ENCODE data around the gene IL10.

IL10 gene

GRCh38 chr1:206772243-206772937, at the start of gene IL10:
IL10 (minus strand) TSS chr1:206772494; CDS start chr1:206772435, 59 bp downstream.
- no peak for DNase-seq (ENCODE audit: low read depth)
- H3K4me3 ChIP-seq (ENCODE audit: low read length): no peak within 1 kb of the TSS
- no peak for TF ChIP-seq CTCF (IDR thresholded peaks at IDR 0.05; ENCODE audit: insufficient read depth, low read depth, low read length, missing control alignments)

- TF ChIP-seq CTCF (IDR thresholded peaks at IDR 0.05; ENCODE audit: insufficient read depth, low read depth, low read length, missing control alignments): no peak
- DNase-seq (ENCODE audit: low read depth): no peak
- H3K4me3 ChIP-seq (ENCODE audit: low read length): no peak overlapping the region
Measured at GRCh38 chr1:206821493-206821892, 49.2 kb upstream of the IL10 start.

- no peak for DNase-seq (ENCODE audit: low read depth)
- H3K4me3 ChIP-seq (ENCODE audit: low read length): no peak overlapping the region
- no peak for TF ChIP-seq CTCF (IDR thresholded peaks at IDR 0.05; ENCODE audit: insufficient read depth, low read depth, low read length, missing control alignments)
Measured at GRCh38 chr1:206816390-206817287, 44.3 kb upstream of the IL10 start.

- no peak for TF ChIP-seq CTCF (IDR thresholded peaks at IDR 0.05; ENCODE audit: insufficient read depth, low read depth, low read length, missing control alignments)
- DNase-seq (ENCODE audit: low read depth): no peak
- H3K4me3 ChIP-seq (ENCODE audit: low read length): no peak overlapping the region
Measured at GRCh38 chr1:206814716-206815341, 42.5 kb upstream of the IL10 start.

- TF ChIP-seq CTCF (IDR thresholded peaks at IDR 0.05; ENCODE audit: insufficient read depth, low read depth, low read length, missing control alignments): no peak
- DNase-seq (ENCODE audit: low read depth): no peak
- H3K4me3 ChIP-seq (ENCODE audit: low read length): no peak overlapping the region
Measured at GRCh38 chr1:206812471-206812870, 40.2 kb upstream of the IL10 start.

GRCh38 chr1:206809504-206810084, 37.3 kb upstream of the IL10 start:
- TF ChIP-seq CTCF (IDR thresholded peaks at IDR 0.05; ENCODE audit: insufficient read depth, low read depth, low read length, missing control alignments): peak; percentile 80
- DNase-seq (ENCODE audit: low read depth): peak; percentile 73
- H3K4me3 ChIP-seq (ENCODE audit: low read length): no peak overlapping the region

Measured in epithelial cell of esophagus (primary cell).